HG02938 (cell line): Measurements from ENCODE around the gene ITPR1.
"Not testable (repeated sequence)": the region's sequence is repeated elsewhere in the genome, so short reads cannot be mapped to it uniquely, and the experiment has no call there.

Experiments
- ATAC-seq: cut with Tn5 transposase; IDR thresholded peaks from one replicate; pipeline ENCODE4 v1.9.1; 2021; ENCODE audit warnings: mild to moderate bottlenecking, moderate library complexity; ENCODE audit not compliant: unreplicated experiment

ITPR1 gene

GRCh38 chr3:4588466-4588865 is 95.3 kb downstream of the ITPR1 start:
- ATAC-seq = no peak

- no peak for ATAC-seq
Observed at GRCh38 chr3:4589475-4590097, 96.4 kb downstream of the ITPR1 start.

DNA sequence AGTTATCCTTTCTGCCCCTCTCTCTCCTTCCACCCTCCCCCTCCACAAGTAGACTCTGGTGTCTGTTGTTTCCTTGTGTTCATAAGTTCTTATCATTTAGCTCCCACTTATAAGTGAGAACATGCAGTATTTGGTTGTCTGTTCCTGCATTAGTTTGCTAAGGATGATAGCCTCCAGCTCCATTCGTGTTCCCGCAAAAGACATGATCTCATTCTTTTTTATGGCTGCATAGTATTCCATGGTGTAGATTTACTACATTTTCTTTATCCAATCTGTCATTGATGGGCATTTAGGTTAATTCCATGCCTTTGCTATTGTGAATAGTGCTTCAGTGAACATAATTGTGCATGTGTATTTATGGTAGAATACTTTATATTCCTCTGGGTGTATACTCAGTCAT is 97.7 kb downstream of the ITPR1 start:
- not testable (repeated sequence) for ATAC-seq

- ATAC-seq = no peak
Observed at GRCh38 chr3:4591669-4592068, 98.5 kb downstream of the ITPR1 start.

GRCh38 chr3:4593014-4593413 is 99.9 kb downstream of the ITPR1 start:
- ATAC-seq = no peak

DNA sequence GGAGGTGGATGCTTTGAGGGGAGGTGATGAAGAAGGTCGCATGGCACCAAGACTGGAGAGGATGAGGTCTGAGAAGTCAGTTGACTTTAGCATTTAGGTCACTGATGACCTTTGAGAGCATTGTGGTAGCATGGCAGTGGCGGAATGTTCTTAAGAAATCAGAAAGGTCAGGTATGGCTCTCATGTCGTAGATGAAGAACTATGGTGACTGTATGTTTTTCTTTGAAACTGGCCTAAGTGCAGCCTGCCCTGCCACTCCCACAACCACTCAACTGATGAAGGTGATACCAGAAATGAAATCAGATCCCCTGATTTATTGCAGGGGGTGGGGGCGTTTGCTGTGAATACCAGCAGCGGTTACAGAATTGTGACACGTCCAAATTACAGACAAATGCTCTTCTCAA is 102.6 kb downstream of the ITPR1 start:
- ATAC-seq = no peak

- no peak for ATAC-seq
Observed at GRCh38 chr3:4596612-4597011, 103.5 kb downstream of the ITPR1 start.

GRCh38 chr3:4597208-4597985 is 104.2 kb downstream of the ITPR1 start:
- no peak for ATAC-seq

- not testable (repeated sequence) for ATAC-seq
Observed at GRCh38 chr3:4598232-4598631, 105.1 kb downstream of the ITPR1 start.

DNA sequence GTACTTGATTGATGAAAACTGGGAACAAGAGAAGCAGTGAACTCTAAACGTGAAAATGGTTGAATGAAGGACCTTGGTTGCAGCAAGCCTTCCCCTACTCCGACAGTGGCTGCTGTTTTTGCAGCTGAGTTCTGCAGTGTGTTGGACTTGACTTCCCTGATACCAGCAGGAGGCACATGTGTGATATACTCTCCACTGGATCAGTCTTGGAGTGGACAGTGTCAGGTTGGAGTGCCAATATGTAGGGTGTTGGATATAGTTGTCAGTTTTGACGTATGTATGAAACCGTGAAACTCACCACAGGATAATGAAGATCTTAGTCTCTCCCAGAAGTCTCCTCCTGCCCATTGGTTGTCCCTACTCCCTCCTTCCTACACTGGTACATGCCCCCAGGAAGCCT is 106.5 kb downstream of the ITPR1 start:
- no peak for ATAC-seq

DNA sequence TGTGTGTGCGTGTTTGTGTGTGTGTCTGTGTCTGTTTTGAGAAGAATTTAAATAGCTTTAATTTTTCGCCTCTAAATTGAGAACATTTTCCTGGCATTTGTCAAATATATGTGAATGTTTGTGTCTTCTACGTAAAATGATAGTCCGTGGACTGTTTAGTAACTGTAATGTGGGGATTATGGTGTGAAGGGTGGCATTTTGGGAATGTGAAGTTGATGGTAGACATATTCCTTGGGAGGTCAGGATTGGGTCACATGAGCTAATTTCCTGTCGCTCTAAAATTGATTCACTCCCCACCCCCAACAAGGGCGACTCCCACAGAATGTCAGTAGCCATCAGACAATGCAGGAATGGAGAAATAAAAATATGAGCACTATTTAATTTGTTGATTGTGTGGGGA is 107.3 kb downstream of the ITPR1 start:
- no peak for ATAC-seq

DNA sequence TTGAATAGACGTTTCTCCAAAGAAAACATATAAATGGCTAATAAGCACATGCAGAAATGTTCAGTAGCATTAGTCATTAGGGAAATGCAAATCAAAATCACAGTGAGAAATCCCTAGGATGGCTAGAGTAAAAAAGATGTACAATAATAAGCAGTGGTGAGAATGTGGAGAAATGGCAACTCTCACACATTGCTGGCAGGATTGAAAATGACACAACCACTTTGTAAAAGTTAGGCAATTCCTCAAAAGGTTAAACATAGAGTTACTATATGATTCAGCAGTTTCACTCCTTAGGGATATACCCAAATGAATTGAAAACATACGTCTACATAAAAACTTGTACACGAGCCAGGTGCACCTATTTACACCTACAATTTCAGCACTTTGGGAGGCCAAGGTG is 108.7 kb downstream of the ITPR1 start:
- no peak for ATAC-seq

- ATAC-seq = no peak
Observed at GRCh38 chr3:4604693-4605092, 111.5 kb downstream of the ITPR1 start.

DNA sequence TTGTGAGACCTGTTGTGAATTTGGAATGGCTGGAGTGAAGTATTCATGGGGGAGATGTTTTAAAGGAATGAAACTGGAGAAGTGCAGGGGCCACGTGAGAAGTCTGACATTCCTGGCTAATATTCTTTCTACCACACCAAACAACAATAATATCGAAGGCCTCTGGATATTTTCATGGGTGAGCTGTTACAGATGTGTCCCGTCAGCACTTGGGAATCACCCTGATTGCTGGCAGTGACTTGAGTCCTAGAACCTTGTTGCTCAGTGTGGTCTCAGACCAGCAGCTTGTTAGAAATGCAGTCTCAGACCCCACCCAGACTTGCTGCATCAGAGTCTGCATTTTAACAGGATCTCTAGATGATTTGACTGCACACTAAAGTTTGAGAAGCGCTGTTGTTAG is 113.8 kb downstream of the ITPR1 start:
- no peak for ATAC-seq

DNA sequence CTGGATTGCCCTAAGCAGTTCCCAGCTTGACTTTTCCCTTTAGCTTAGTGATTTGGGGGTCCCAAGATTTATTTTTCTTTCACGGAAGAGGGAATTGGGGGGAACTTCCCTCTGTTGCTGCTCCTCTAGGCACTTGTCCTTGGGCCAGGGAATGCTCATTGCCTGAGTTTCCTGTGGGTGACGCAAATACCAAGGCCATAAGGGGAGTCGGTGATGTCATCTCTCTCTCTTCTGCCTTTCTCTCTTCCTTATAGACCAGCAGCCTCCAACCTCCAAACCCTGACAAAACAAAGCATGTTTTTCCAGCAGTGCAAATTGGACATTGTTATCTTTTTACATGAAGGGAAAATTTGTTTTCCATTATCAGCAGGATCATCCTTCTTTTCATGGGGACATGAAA is 120.2 kb downstream of the ITPR1 start:
- ATAC-seq = no peak

DNA sequence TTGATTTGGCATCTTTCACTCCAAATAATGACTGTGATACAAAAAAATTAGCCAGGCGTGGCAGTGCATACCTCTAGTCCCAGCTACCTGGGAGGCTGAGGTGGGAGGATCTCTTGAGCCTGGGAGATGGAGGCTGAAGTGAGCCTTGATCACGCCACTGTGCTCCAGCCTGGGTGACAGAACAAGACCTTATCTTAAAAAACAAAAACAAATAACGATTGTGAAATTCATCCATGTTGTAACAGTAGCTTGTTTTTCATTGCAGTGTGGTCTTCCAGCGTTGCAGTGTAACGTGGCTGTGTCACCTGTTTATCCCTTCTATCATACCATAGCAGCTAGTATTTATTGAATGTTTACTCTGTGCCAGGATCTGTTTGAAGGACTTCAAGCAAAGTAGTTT is 120.9 kb downstream of the ITPR1 start:
- no peak for ATAC-seq

GRCh38 chr3:4614927-4615326 is 121.8 kb downstream of the ITPR1 start:
- no peak for ATAC-seq

DNA sequence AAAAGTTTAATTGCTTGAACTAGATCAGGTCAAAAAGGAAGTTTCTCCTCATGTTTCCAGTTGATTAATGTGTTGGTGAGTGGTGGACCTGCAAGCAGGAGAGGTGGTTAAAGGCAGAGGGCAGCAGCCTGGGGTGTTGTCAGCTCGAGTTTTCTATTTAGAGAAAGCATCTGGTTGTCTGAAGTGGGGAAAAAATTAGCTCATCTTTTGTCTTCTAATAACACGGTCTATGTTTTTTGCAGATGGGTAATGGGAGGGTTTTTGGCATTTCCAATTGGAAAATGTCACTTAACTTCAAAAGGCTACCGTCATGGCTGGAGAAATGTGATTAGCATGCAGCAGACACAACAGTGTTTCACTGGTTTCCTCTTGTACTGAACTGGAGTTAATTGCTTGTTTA is 122.6 kb downstream of the ITPR1 start:
- no peak for ATAC-seq

GRCh38 chr3:4623421-4623999 is 130.4 kb downstream of the ITPR1 start:
- no peak for ATAC-seq

DNA sequence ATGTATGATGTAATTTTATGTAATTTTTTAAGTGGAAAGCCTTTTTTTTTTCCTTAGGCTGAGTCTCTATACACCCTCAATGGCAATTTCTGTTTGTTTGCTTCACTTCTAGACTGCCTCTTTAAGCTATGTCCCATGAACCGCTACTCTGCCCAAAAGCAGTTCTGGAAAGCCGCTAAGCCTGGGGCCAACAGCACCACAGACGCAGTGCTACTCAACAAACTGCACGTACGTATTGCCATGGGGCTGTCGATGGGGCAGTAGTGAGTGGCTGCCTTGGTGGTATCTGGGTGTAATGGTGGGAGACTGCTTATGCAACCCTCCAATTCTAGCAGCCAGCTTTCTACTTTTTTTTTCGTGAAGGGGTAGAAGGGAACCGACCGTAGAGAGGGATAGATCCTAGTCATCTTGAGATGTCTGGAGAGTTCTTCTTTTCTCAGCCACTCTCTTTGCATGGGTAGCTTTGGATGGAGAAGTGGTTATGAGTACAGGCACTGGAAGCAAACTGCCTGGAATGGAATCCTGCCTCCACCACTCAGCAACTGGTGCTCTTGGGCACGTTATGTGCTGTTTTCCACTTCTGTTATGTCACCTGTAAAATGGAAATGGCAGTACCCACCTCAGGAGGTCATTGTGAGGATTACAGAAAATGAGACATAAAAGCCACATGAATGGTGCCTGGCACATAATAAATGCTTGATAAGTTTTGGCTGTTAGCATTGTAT is 134.7 kb downstream of the ITPR1 start:
- ATAC-seq = no peak

DNA sequence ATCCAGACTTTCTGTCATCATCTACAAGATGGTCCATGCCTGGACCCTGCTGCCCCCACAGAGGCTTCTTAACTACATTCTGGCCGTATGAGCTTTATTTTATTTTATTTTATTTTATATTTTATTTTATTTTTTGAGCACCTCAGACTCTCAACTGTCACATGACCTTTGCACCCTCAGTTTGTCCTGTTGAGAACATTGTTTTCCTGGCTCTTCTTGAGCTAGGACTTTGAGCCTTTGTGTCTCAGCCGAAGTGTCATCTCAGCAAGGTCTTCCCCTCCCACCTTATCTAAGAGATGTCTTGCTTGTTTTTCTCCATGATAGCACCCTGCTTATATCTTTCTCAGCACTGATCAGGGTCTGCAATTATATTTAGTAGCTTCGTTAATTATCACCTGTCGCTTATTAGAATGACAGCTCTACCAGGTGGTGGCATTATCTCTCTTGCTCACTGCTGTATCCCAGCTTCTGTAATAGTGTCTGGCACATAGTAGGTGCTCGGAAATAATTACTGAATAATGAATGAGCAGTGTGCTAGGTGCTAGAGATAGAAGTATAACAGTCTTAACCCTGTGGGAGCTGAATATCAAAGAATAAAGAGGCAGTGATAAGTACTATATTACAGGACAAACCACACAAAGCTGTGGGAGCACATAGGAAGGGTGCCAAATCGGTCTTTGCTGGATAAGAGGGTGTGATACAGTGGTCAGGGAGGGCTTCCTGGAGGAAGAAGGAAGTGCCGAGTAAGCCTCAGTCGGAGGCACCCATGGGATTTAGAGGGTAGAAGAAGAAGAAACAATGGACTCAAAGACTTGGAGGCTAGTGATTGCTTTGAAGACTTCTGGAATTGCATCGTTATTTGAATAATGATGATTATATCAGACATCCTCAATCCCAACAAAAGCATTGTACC is 136.2 kb downstream of the ITPR1 start:
- ATAC-seq = no peak
